Hepatocyte (in vitro differentiated cells): ENCODE results near the gene TRPV2. TPM values are rescaled to one million over a fixed set of nuclear protein-coding genes. Genes with fewer than 3 reads are reported as not detected.
"Not testable (repeated sequence)": the region's sequence is repeated elsewhere in the genome, so short reads cannot be mapped to it uniquely, and the experiment has no call there.

Experiments
- DNase-seq: peaks from one replicate; pipeline ENCODE4 v3.0.0-alpha.2; 2016; ENCODE audit warnings: low spot score
- H2AFZ ChIP-seq: fragments of 200-600 bp; sonication (generic); 2 replicates; pipeline ENCODE4 v1.6.0; 2016; ENCODE audit warnings: antibody characterized with exemption, mild to moderate bottlenecking
- H3K27ac ChIP-seq: fragments of 200-600 bp; sonication (generic); 2 replicates; pipeline ENCODE4 v1.5.1; 2016; ENCODE audit warnings: mild to moderate bottlenecking
- H3K27me3 ChIP-seq: fragments of 200-600 bp; sonication (generic); 2 replicates; pipeline ENCODE4 v1.6.1; 2016
- H3K36me3 ChIP-seq: fragments of 200-600 bp; sonication (generic); replicated peaks from 2 replicates; pipeline ENCODE4 v1.5.1; 2016; ENCODE audit warnings: low read depth; ENCODE audit not compliant: insufficient read depth
- H3K4me1 ChIP-seq: fragments of 200-600 bp; sonication (generic); 2 replicates; pipeline ENCODE4 v1.5.1; 2016; ENCODE audit warnings: mild to moderate bottlenecking, moderate library complexity; ENCODE audit not compliant: insufficient read depth
- H3K4me2 ChIP-seq: fragments of 200-600 bp; sonication (generic); 2 replicates; pipeline ENCODE4 v1.6.0; 2016
- H3K4me3 ChIP-seq: fragments of 200-600 bp; sonication (generic); 2 replicates; pipeline ENCODE4 v1.5.1; 2016; ENCODE audit warnings: mild to moderate bottlenecking
- H3K79me2 ChIP-seq: fragments of 200-600 bp; sonication (generic); 2 replicates; pipeline ENCODE4 v1.6.0; 2017; ENCODE audit warnings: mild to moderate bottlenecking
- H3K9me2 ChIP-seq: fragments of 200-600 bp; sonication (generic); replicated peaks from 2 replicates; pipeline ENCODE4 v1.6.0; 2017; ENCODE audit warnings: mild to moderate bottlenecking; ENCODE audit not compliant: insufficient read depth
- H3K9me3 ChIP-seq: fragments of 200-600 bp; sonication (generic); 2 replicates; pipeline ENCODE4 v1.5.1; 2016; ENCODE audit warnings: low read depth, mild to moderate bottlenecking
- H4K20me1 ChIP-seq: fragments of 200-600 bp; sonication (generic); 2 replicates; pipeline ENCODE4 v1.6.0; 2016; ENCODE audit warnings: mild to moderate bottlenecking; ENCODE audit not compliant: insufficient read depth, poor library complexity, severe bottlenecking
- CTCF ChIP-seq: fragments of 200-600 bp; sonication (generic); IDR thresholded peaks from 2 replicates; pipeline ENCODE4 v1.5.1; 2016; ENCODE audit warnings: antibody characterized with exemption, mild to moderate bottlenecking; ENCODE audit not compliant: poor library complexity
- EZH2 ChIP-seq: fragments of 200-600 bp; sonication (generic); IDR thresholded peaks from 2 replicates; pipeline ENCODE4 v1.6.1; 2016; ENCODE audit warnings: antibody characterized with exemption, mild to moderate bottlenecking, borderline replicate concordance
- EZH2phosphoT487 ChIP-seq: fragments of 200-600 bp; sonication (generic); IDR thresholded peaks from one replicate; pipeline ENCODE4 v1.6.1; 2018; ENCODE audit warnings: antibody characterized with exemption, mild to moderate bottlenecking, low read depth, moderate library complexity; ENCODE audit not compliant: unreplicated experiment, severe bottlenecking
- WGBS: methylation state at CpG from one replicate; pipeline ENCODE4 v1.1.6; 2016; ENCODE audit warnings: low lambda C conversion rate; ENCODE audit errors: missing lambda C conversion rate; 5-methylcytosine and 5-hydroxymethylcytosine counted together
- polyA plus RNA-seq: library from polyadenylated mRNA; unstranded; fragments of >200 nt; fragmentation: Nextera tagmentation; extraction: Ambion mirVana; gene quantifications from 2 replicates; pipeline ENCODE4 v1.2.1, GENCODE V29; 2016
- total RNA-seq: library from RNA; depleted of rRNA; stranded (reverse); fragments of >200 nt; gene quantifications from 2 replicates; pipeline ENCODE4 v1.2.3, GENCODE V29; 2014

Gene TRPV2
- total and polyA plus RNA-seq, 2 experiments from 2014 or later = 7.7 to 10.1 TPM

- 10% methylated on average over 10 of the region's 10 CpGs for WGBS
- Histone ChIP-seq H3K4me1 (peaks cover 33% of the 10 kb centered on the region), H3K36me3 (peaks cover 4% of the 10 kb centered on the region), H3K4me2 (peak overlapping the region; percentile 92), H4K20me1 (peaks cover 44% of the 10 kb centered on the region), H3K9me3 (no peaks in the 10 kb centered on the region), H3K79me2 (peaks cover 37% of the 10 kb centered on the region), H3K9me2 (no peaks in the 10 kb centered on the region), H2AFZ (no peak overlapping the region), H3K27ac (peak overlapping the region; percentile 74), H3K4me3 (peak overlapping the region; percentile 59), H3K27me3 (no peaks in the 10 kb centered on the region)
- no peak for TF ChIP-seq CTCF
- no peak for TF ChIP-seq EZH2
- TF ChIP-seq EZH2phosphoT487 = no peak
- no peak for DNase-seq
Observed at GRCh38 chr17:16439811-16440351, 24.5 kb downstream of the TRPV2 start.

GRCh38 chr17:16440354-16440753 is 25.0 kb downstream of the TRPV2 start:
- peaks cover 37% of the 10 kb centered on the region for H3K79me2 ChIP-seq
- not testable (repeated sequence) for H3K27me3 ChIP-seq, H2AFZ ChIP-seq, DNase-seq, H3K9me2 ChIP-seq, H3K9me3 ChIP-seq, H3K36me3 ChIP-seq
- 46% methylated on average over 5 of the region's 5 CpGs for WGBS
- H3K4me3 ChIP-seq = peak overlapping the region; percentile 59
- peaks cover 44% of the 10 kb centered on the region for H4K20me1 ChIP-seq
- H3K4me2 ChIP-seq = peak overlapping the region; percentile 92
- H3K4me1 ChIP-seq = peaks cover 33% of the 10 kb centered on the region
- peak overlapping the region; percentile 74 for H3K27ac ChIP-seq

GRCh38 chr17:16440901-16441629 is 25.7 kb downstream of the TRPV2 start:
- no peak for DNase-seq
- H3K9me2 ChIP-seq = no peaks in the 10 kb centered on the region
- peaks cover 37% of the 10 kb centered on the region for H3K79me2 ChIP-seq
- WGBS = 85% methylated on average over 3 of the region's 3 CpGs
- peaks cover 38% of the 10 kb centered on the region for H3K4me1 ChIP-seq
- H3K4me3 ChIP-seq = no peak overlapping the region
- peak overlapping the region; percentile 74 for H3K27ac ChIP-seq
- no peak overlapping the region for H2AFZ ChIP-seq
- TF ChIP-seq EZH2 (no peak), CTCF (no peak), EZH2phosphoT487 (no peak)
- peaks cover 44% of the 10 kb centered on the region for H4K20me1 ChIP-seq
- no peaks in the 10 kb centered on the region for H3K27me3 ChIP-seq
- H3K9me3 ChIP-seq = no peaks in the 10 kb centered on the region
- H3K36me3 ChIP-seq = peaks cover 4% of the 10 kb centered on the region
- H3K4me2 ChIP-seq = peak overlapping the region; percentile 92

- Histone ChIP-seq H4K20me1 (peaks cover 44% of the 10 kb centered on the region), H3K4me1 (peaks cover 38% of the 10 kb centered on the region), H3K4me3 (no peak overlapping the region), H3K9me2 (no peaks in the 10 kb centered on the region), H3K9me3 (no peaks in the 10 kb centered on the region), H3K79me2 (peaks cover 37% of the 10 kb centered on the region), H3K27me3 (no peaks in the 10 kb centered on the region), H3K36me3 (peaks cover 4% of the 10 kb centered on the region), H3K4me2 (peak overlapping the region; percentile 92), H3K27ac (peak overlapping the region; percentile 67), H2AFZ (no peak overlapping the region)
- TF ChIP-seq EZH2 (no peak), CTCF (no peak), EZH2phosphoT487 (no peak)
- WGBS = 80% methylated on average over 1 of the region's 1 CpG
- DNase-seq = no peak
Observed at GRCh38 chr17:16442141-16442540, 26.8 kb downstream of the TRPV2 start.
